A549 (cell line): Measurements from ENCODE around the gene FOXJ3.

ENCODE experiments used
- CEBPB ChIP-seq, 2 experiments: fragments of >200 bp in 1 of 2; sonication (Bioruptor Twin) in 1 of 2; formaldehyde crosslinking in 1 of 2; IDR thresholded peaks; 2 replicates each; pipeline ENCODE4 v1.6.1; 2012 to 2016
- CTCF ChIP-seq: fragments of >200 bp; sonication (Bioruptor Twin); formaldehyde crosslinking; IDR thresholded peaks from 3 replicates; pipeline ENCODE4 v1.5.1; 2016
- ESRRA ChIP-seq: fragments of 150-350 bp; IDR thresholded peaks from 2 replicates; pipeline ENCODE4 v1.6.1; 2014; ENCODE audit warnings: mild to moderate bottlenecking, low read length, borderline replicate concordance
- HDAC2 ChIP-seq: fragments of 200-600 bp; sonication (generic); IDR thresholded peaks from 2 replicates; pipeline ENCODE4 v1.6.1; 2016
- POLR2A ChIP-seq: IDR thresholded peaks from 2 replicates; pipeline ENCODE4 v1.6.1; 2012; ENCODE audit warnings: mild to moderate bottlenecking, low read length
- SMC3 ChIP-seq: fragments of >200 bp; sonication (Bioruptor Twin); formaldehyde crosslinking; IDR thresholded peaks from 3 replicates; pipeline ENCODE4 v1.6.1; 2018; ENCODE audit warnings: inconsistent platforms

- no peak for TF ChIP-seq CEBPB (IDR thresholded peaks at IDR 0.05)
- no peak for TF ChIP-seq CTCF
- TF ChIP-seq HDAC2 = no peak
- no peak for TF ChIP-seq POLR2A
- TF ChIP-seq SMC3 = no peak
- no peak for TF ChIP-seq ESRRA
Measured at GRCh38 chr1:42155362-42155761, 179.7 kb downstream of the FOXJ3 start.
